PFSK-1 (cell line): ENCODE data around the gene FREM1.

ENCODE experiments used
- POLR2AphosphoS5 ChIP-seq: IDR thresholded peaks from 2 replicates; pipeline ENCODE4 v1.6.1; 2012; ENCODE audit warnings: low read depth, mild to moderate bottlenecking, control low read depth, low read length, moderate library complexity
- TAF1 ChIP-seq: IDR thresholded peaks from 2 replicates; pipeline ENCODE4 v1.6.1; 2012; ENCODE audit warnings: low read length, control low read depth, borderline replicate concordance; ENCODE audit not compliant: insufficient read depth

GRCh38 chr9:14958989-14959388 is 48.8 kb upstream of the FREM1 start:
- no peak for TF ChIP-seq POLR2AphosphoS5
- TF ChIP-seq TAF1: no peak
